ENCODE measurements around the gene FHOD1. TPM values are rescaled to one million over a fixed set of nuclear protein-coding genes. Genes with fewer than 3 reads are reported as not detected.

The FHOD1 gene
- polyA plus RNA-seq, 1 experiment, result 21.2 TPM

DNA sequence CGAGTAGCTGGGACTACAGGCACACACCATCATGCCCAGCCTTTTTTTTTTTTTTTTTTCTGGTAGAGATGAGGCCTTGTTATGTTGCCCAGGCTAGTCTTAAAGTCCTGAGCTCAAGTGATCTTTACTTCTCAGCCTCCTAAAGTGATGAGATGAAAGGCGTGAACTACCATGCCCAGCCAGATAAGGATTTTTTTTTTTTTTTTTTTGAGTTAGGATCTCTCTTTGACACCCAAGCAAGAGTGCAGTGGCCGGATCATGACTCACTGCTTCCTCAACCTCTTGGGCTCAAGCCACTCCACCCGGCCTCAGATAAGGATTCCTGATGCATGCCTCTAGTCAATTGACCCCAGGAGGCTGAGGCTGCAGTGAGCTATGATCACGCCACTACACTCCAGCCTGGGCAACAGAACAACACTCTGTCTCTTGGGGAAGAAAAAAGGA, 20.9 kb upstream of the FHOD1 start:
- peak; percentile 42 for DNase-seq (ENCODE audit: low read depth, low spot score)
- ChIA-PET CTCF (interaction anchor here (0.7 to 1.4 kb wide), 3 partner anchors 18 to 213 kb away, joined by 4 to 5 read pairs (median 4); partner anchors contain the start of gene ATP6V0D1), POLR2A (interaction anchor here (0.6 to 1.4 kb wide), 5 partner anchors 9 to 70 kb away, joined by 4 to 6 read pairs (median 5); no protein-coding TSS in a partner anchor)
- Histone ChIP-seq H3K4me3 (ENCODE audit: low read depth, low read length) (no peak overlapping the region), H3K27ac (ENCODE audit: low read depth, low read length) (no peak overlapping the region), H3K9me3 (ENCODE audit: control insufficient read depth, insufficient read depth, low read length) (no peaks in the 10 kb centered on the region; the same call in 1 of the 2 replicates), H3K27me3 (ENCODE audit: control insufficient read depth, insufficient read depth, low read length) (no peaks in the 10 kb centered on the region)
- TF ChIP-seq, protein P1, sequence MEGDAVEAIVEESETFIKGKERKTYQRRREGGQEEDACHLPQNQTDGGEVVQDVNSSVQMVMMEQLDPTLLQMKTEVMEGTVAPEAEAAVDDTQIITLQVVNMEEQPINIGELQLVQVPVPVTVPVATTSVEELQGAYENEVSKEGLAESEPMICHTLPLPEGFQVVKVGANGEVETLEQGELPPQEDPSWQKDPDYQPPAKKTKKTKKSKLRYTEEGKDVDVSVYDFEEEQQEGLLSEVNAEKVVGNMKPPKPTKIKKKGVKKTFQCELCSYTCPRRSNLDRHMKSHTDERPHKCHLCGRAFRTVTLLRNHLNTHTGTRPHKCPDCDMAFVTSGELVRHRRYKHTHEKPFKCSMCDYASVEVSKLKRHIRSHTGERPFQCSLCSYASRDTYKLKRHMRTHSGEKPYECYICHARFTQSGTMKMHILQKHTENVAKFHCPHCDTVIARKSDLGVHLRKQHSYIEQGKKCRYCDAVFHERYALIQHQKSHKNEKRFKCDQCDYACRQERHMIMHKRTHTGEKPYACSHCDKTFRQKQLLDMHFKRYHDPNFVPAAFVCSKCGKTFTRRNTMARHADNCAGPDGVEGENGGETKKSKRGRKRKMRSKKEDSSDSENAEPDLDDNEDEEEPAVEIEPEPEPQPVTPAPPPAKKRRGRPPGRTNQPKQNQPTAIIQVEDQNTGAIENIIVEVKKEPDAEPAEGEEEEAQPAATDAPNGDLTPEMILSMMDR (IDR thresholded peaks at IDR 0.05; ENCODE audit: low read depth, low read length), result no peak

DNA sequence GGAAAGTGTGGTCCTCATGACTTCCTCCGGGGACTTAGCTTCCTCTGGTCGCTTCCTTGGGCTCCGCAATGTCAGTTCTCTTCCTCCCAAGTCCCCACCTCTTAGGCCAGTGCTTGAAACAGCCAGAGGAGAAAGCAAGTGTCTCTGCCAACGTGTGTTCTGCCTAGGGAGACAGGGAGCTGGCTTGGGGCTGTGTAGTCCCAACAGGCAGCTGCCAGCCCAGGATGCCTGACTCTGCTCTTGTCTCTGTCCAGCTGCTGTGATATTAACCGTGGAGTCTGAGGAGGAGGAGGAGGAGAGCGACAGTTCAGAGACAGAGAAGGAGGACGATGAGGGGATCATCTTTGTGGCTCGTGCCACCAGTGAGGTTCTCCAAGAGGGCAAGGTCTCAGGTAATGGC, 18.6 kb upstream of the FHOD1 start:
- Histone ChIP-seq H3K27me3 (ENCODE audit: control insufficient read depth, insufficient read depth, low read length) (no peaks in the 10 kb centered on the region), H3K27ac (ENCODE audit: low read depth, low read length) (no peak overlapping the region), H3K4me3 (ENCODE audit: low read depth, low read length) (no peak overlapping the region), H3K9me3 (ENCODE audit: control insufficient read depth, insufficient read depth, low read length) (no peaks in the 10 kb centered on the region; the same call in 1 of the 2 replicates)
- POLR2A ChIA-PET, result interaction anchor here (0.6 to 1.7 kb wide), 3 partner anchors 11 to 228 kb away, joined by 3 to 8 read pairs (median 3); no protein-coding TSS in a partner anchor
- TF ChIP-seq, protein P1 (IDR thresholded peaks at IDR 0.05; ENCODE audit: low read depth, low read length), result no peak
- CTCF ChIA-PET, result interaction anchor here (1.9 kb wide), 1 partner anchor 162 kb away, joined by 10 read pairs; no protein-coding TSS in a partner anchor
- no peak for DNase-seq (ENCODE audit: low read depth, low spot score)

DNA sequence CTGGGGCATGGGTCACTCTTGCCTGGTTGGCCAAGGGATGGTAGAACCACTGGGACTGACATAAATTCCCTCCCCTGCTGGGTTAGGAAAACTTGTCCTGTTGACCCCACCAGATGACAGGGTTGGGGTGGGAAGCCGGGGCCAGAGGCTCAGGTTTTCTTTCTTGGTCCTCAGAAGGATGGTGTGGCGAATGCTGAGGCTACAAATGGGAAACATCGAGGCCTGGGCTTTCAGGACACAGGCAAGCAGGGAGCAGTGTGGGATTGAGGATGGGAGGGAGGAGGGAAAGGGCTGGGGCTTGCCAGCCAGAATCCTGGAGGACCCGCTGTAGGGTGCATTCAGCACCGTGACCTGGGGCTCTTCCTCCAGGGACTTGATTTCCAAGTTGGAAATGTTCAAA, 17.6 kb upstream of the FHOD1 start:
- POLR2A ChIA-PET, result interaction anchor here (1.1 kb wide), 1 partner anchor 47 kb away, joined by 3 read pairs; no protein-coding TSS in a partner anchor
- CTCF ChIA-PET, result interaction anchor here (0.5 to 1.9 kb wide), 2 partner anchors 55 to 163 kb away, joined by 4 to 10 read pairs; no protein-coding TSS in a partner anchor
- Histone ChIP-seq H3K4me3 (ENCODE audit: low read depth, low read length) (no peak overlapping the region), H3K9me3 (ENCODE audit: control insufficient read depth, insufficient read depth, low read length) (no peaks in the 10 kb centered on the region), H3K27ac (ENCODE audit: low read depth, low read length) (no peak overlapping the region), H3K27me3 (ENCODE audit: control insufficient read depth, insufficient read depth, low read length) (no peaks in the 10 kb centered on the region)
- DNase-seq (ENCODE audit: low read depth, low spot score), result no peak
- TF ChIP-seq, protein P1 (IDR thresholded peaks at IDR 0.05; ENCODE audit: low read depth, low read length), result no peak

DNA sequence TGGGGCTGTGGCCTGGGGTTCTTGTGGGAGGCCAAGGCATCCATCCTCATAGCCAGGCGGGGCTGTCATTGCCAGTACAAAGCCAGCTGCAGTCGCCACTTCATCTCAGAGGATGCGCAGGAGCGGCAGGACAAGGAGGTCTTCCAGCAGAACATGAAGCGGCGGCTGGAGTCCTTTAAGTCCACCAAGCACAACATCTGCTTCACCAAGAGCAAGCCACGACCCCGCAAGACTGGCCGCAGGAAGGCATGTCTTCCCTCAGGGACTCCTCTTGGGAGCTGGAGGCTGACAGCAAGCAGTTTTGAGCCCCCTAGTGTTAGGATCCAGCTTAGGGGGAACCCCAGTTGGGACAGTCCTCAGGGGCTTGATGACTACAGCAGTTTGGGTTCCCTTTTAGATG, 17.0 kb upstream of the FHOD1 start:
- DNase-seq (ENCODE audit: low read depth, low spot score), result no peak
- TF ChIP-seq, protein P1 (IDR thresholded peaks at IDR 0.05; ENCODE audit: low read depth, low read length), result 0 out of 2 replicates have a peak, but pooled peaks have one; percentile 12
- CTCF ChIA-PET, result interaction anchor here (0.5 kb wide), 1 partner anchor 56 kb away, joined by 4 read pairs; no protein-coding TSS in a partner anchor
- H3K9me3 ChIP-seq (ENCODE audit: control insufficient read depth, insufficient read depth, low read length), result no peaks in the 10 kb centered on the region; the same call in 1 of the 2 replicates
- no peaks in the 10 kb centered on the region for H3K27me3 ChIP-seq (ENCODE audit: control insufficient read depth, insufficient read depth, low read length)
- POLR2A ChIA-PET, result interaction anchor here (0.7 kb wide), 1 partner anchor 79 kb away, joined by 3 read pairs; no protein-coding TSS in a partner anchor
- H3K27ac ChIP-seq (ENCODE audit: low read depth, low read length), result no peak overlapping the region
- H3K4me3 ChIP-seq (ENCODE audit: low read depth, low read length), result no peak overlapping the region

DNA sequence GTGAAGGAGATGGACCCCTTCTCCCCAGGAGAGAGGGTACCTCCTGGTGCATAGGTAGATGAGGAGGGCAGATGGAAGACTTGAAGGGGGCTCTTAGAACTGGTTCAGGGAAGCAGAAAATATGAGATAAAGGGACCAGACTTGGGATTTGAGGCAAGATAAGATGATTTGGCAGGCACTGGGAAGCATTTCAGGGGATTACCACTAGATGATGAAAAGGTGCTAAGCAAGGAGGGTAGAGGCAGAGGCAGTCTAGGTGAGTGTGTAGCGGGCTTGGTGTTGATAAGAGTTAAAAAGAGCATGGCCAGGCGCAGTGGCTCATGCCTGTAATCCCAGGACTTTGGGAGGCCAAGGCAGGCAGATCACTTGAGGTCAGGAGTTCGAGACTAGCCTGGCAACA, 15.9 kb upstream of the FHOD1 start:
- H3K27me3 ChIP-seq (ENCODE audit: control insufficient read depth, insufficient read depth, low read length), result no peaks in the 10 kb centered on the region
- TF ChIP-seq, protein P1 (IDR thresholded peaks at IDR 0.05; ENCODE audit: low read depth, low read length), result no peak
- DNase-seq (ENCODE audit: low read depth, low spot score), result no peak
- ChIA-PET CTCF (no interaction called here), POLR2A (no interaction called here)
- H3K4me3 ChIP-seq (ENCODE audit: low read depth, low read length), result no peak overlapping the region
- no peak overlapping the region for H3K27ac ChIP-seq (ENCODE audit: low read depth, low read length)
- no peaks in the 10 kb centered on the region; the same call in 1 of the 2 replicates for H3K9me3 ChIP-seq (ENCODE audit: control insufficient read depth, insufficient read depth, low read length)
